Measurements from ENCODE around the gene TMEM121. TPM values are rescaled to one million over a fixed set of nuclear protein-coding genes. Genes with fewer than 3 reads are reported as not detected.

Gene TMEM121
- total and polyA plus RNA-seq, 5 donors from 2014 or later, result 1.8 to 5.8 (median 3.7) TPM

GRCh38 chr14:105498430-105499255, 27.7 kb upstream of the TMEM121 start:
- no peak overlapping the region for H3K27ac Mint-ChIP-seq
- no peaks in the 10 kb centered on the region for H3K9me3 Mint-ChIP-seq
- H3K27ac ChIP-seq (ENCODE audit: insufficient read depth, low read length, poor library complexity, severe bottlenecking), result no peak overlapping the region
- peak in 1 of 3 donors; percentile 1 for DNase-seq
- peaks cover 4% of the 10 kb centered on the region for H3K27me3 Mint-ChIP-seq
- H3K27me3 ChIP-seq (ENCODE audit: control insufficient read depth, insufficient read depth, low read length), result no peaks in the 10 kb centered on the region
- H3K36me3 Mint-ChIP-seq, result no peaks in the 10 kb centered on the region
- H3K9me3 ChIP-seq (ENCODE audit: control insufficient read depth in 2 of 2, low read length in 2 of 2), result no peaks in the 10 kb centered on the region
- ATAC-seq (ENCODE audit: low read depth in 2 of 2), result no peak
- H3K36me3 ChIP-seq (ENCODE audit: control insufficient read depth, insufficient read depth, low read length), result no peaks in the 10 kb centered on the region
- H3K4me3 ChIP-seq (ENCODE audit: low read depth, low read length), result no peak overlapping the region
- H3K4me1 Mint-ChIP-seq, result no peaks in the 10 kb centered on the region
- no peaks in the 10 kb centered on the region for H3K4me1 ChIP-seq (ENCODE audit: control insufficient read depth, insufficient read depth, low read length, poor library complexity, severe bottlenecking)
- H3K4me3 Mint-ChIP-seq, result peak overlapping the region in 1 of 4 donors; percentile 68

- Mint-ChIP-seq H3K27me3 (peaks cover 4% of the 10 kb centered on the region), H3K9me3 (no peaks in the 10 kb centered on the region), H3K36me3 (no peaks in the 10 kb centered on the region), H3K4me3 (no peak overlapping the region), H3K4me1 (no peaks in the 10 kb centered on the region), H3K27ac (no peak overlapping the region)
- Histone ChIP-seq H3K9me3 (ENCODE audit: control insufficient read depth in 2 of 2, low read length in 2 of 2) (no peaks in the 10 kb centered on the region), H3K27ac (ENCODE audit: insufficient read depth, low read length, poor library complexity, severe bottlenecking) (no peak overlapping the region), H3K4me1 (ENCODE audit: control insufficient read depth, insufficient read depth, low read length, poor library complexity, severe bottlenecking) (no peaks in the 10 kb centered on the region), H3K36me3 (ENCODE audit: control insufficient read depth, insufficient read depth, low read length) (no peaks in the 10 kb centered on the region), H3K4me3 (ENCODE audit: low read depth, low read length) (no peak overlapping the region), H3K27me3 (ENCODE audit: control insufficient read depth, insufficient read depth, low read length) (no peaks in the 10 kb centered on the region)
- ATAC-seq (ENCODE audit: low read depth in 2 of 2), result no peak
- DNase-seq, result no peak
Measured at GRCh38 chr14:105499256-105500035, 26.9 kb upstream of the TMEM121 start.

- H3K4me3 Mint-ChIP-seq, result peak overlapping the region in 1 of 4 donors; percentile 27
- Histone ChIP-seq H3K27me3 (ENCODE audit: control insufficient read depth, insufficient read depth, low read length) (no peaks in the 10 kb centered on the region), H3K4me1 (ENCODE audit: control insufficient read depth, insufficient read depth, low read length, poor library complexity, severe bottlenecking) (no peaks in the 10 kb centered on the region), H3K4me3 (ENCODE audit: low read depth, low read length) (no peak overlapping the region), H3K27ac (ENCODE audit: insufficient read depth, low read length, poor library complexity, severe bottlenecking) (no peak overlapping the region), H3K36me3 (ENCODE audit: control insufficient read depth, insufficient read depth, low read length) (no peaks in the 10 kb centered on the region), H3K9me3 (ENCODE audit: control insufficient read depth in 2 of 2, low read length in 2 of 2) (no peaks in the 10 kb centered on the region)
- no peak overlapping the region for H3K27ac Mint-ChIP-seq
- H3K9me3 Mint-ChIP-seq, result peaks cover 0 to 2% (median 0%) of the 10 kb centered on the region in 7 donors
- no peak for ATAC-seq (ENCODE audit: low read depth in 2 of 2)
- no peaks in the 10 kb centered on the region for H3K36me3 Mint-ChIP-seq
- peaks cover 4% of the 10 kb centered on the region for H3K27me3 Mint-ChIP-seq
- DNase-seq, result no peak
- H3K4me1 Mint-ChIP-seq, result no peaks in the 10 kb centered on the region
Measured at GRCh38 chr14:105500036-105500725, 26.2 kb upstream of the TMEM121 start.

- no peaks in the 10 kb centered on the region for H3K36me3 Mint-ChIP-seq
Measured at GRCh38 chr14:105500726-105501101, 25.7 kb upstream of the TMEM121 start.

GRCh38 chr14:105501504-105502291, 24.7 kb upstream of the TMEM121 start:
- Histone ChIP-seq H3K27me3 (ENCODE audit: control insufficient read depth, insufficient read depth, low read length) (no peaks in the 10 kb centered on the region), H3K27ac (ENCODE audit: insufficient read depth, low read length, poor library complexity, severe bottlenecking) (no peak overlapping the region), H3K9me3 (ENCODE audit: control insufficient read depth in 2 of 2, low read length in 2 of 2) (no peaks in the 10 kb centered on the region), H3K4me3 (ENCODE audit: low read depth, low read length) (no peak overlapping the region), H3K36me3 (ENCODE audit: control insufficient read depth, insufficient read depth, low read length) (no peaks in the 10 kb centered on the region), H3K4me1 (ENCODE audit: control insufficient read depth, insufficient read depth, low read length, poor library complexity, severe bottlenecking) (no peaks in the 10 kb centered on the region)
- Mint-ChIP-seq H3K4me1 (no peaks in the 10 kb centered on the region), H3K27me3 (peaks cover 4% of the 10 kb centered on the region), H3K27ac (peak overlapping the region in 1 of 3 donors; percentile 9), H3K9me3 (peaks cover 0 to 2% (median 0%) of the 10 kb centered on the region in 7 donors), H3K4me3 (no peak overlapping the region), H3K36me3 (no peaks in the 10 kb centered on the region)
- DNase-seq (no peak), ATAC-seq (ENCODE audit: low read depth in 2 of 2) (no peak)

More at GRCh38 chr14:105500726-105501101, 25.7 kb upstream of the TMEM121 start:
- H3K27me3 ChIP-seq (ENCODE audit: control insufficient read depth, insufficient read depth, low read length), result no peaks in the 10 kb centered on the region
- H3K27ac ChIP-seq (ENCODE audit: insufficient read depth, low read length, poor library complexity, severe bottlenecking), result no peak overlapping the region
- no peaks in the 10 kb centered on the region for H3K9me3 ChIP-seq (ENCODE audit: control insufficient read depth in 2 of 2, low read length in 2 of 2)
- Mint-ChIP-seq H3K4me3 (no peak overlapping the region), H3K4me1 (no peaks in the 10 kb centered on the region), H3K27me3 (peaks cover 4% of the 10 kb centered on the region), H3K27ac (no peak overlapping the region), H3K9me3 (peaks cover 0 to 2% (median 0%) of the 10 kb centered on the region in 7 donors)
- H3K4me1 ChIP-seq (ENCODE audit: control insufficient read depth, insufficient read depth, low read length, poor library complexity, severe bottlenecking), result no peaks in the 10 kb centered on the region
- ATAC-seq (ENCODE audit: low read depth in 2 of 2), result no peak
- H3K36me3 ChIP-seq (ENCODE audit: control insufficient read depth, insufficient read depth, low read length), result no peaks in the 10 kb centered on the region
- no peak overlapping the region for H3K4me3 ChIP-seq (ENCODE audit: low read depth, low read length)
- no peak for DNase-seq

GRCh38 chr14:105502446-105503295, 23.7 kb upstream of the TMEM121 start:
- no peaks in the 10 kb centered on the region for H3K27me3 ChIP-seq (ENCODE audit: control insufficient read depth, insufficient read depth, low read length)
- no peak for ATAC-seq (ENCODE audit: low read depth in 2 of 2)
- no peaks in the 10 kb centered on the region for H3K36me3 ChIP-seq (ENCODE audit: control insufficient read depth, insufficient read depth, low read length)
- H3K27ac ChIP-seq (ENCODE audit: insufficient read depth, low read length, poor library complexity, severe bottlenecking), result no peak overlapping the region
- DNase-seq, result no peak
- no peak overlapping the region for H3K4me3 ChIP-seq (ENCODE audit: low read depth, low read length)
- Mint-ChIP-seq H3K27ac (peak overlapping the region in 2 of 3 donors; percentile 73 to 89), H3K9me3 (peaks cover 0 to 2% (median 0%) of the 10 kb centered on the region in 7 donors), H3K27me3 (peaks cover 7% of the 10 kb centered on the region), H3K4me1 (no peaks in the 10 kb centered on the region), H3K4me3 (peak overlapping the region in 1 of 4 donors; percentile 77), H3K36me3 (no peaks in the 10 kb centered on the region)
- H3K9me3 ChIP-seq (ENCODE audit: control insufficient read depth in 2 of 2, low read length in 2 of 2), result no peaks in the 10 kb centered on the region
- no peaks in the 10 kb centered on the region for H3K4me1 ChIP-seq (ENCODE audit: control insufficient read depth, insufficient read depth, low read length, poor library complexity, severe bottlenecking)

Data from CD4-positive, CD25-positive, alpha-beta regulatory T cell (primary cell).